OCI-LY1 (cell line): Measurements from ENCODE around the gene BLOC1S2.

ENCODE experiments used
- EZH2 ChIP-seq: fragments of 200-600 bp; sonication (generic), shearing (Covaris generic); IDR thresholded peaks from 2 replicates; pipeline ENCODE4 v1.8.0; 2017; ENCODE audit warnings: borderline replicate concordance, mixed run types, mild to moderate bottlenecking, antibody characterized with exemption, low read length, moderate library complexity, mixed read lengths
- TF ChIP-seq, protein P1 (sequence below): fragments of 200-600 bp; sonication (generic), shearing (Covaris generic); IDR thresholded peaks from 2 replicates; pipeline ENCODE4 v1.5.1; 2017; ENCODE audit warnings: mild to moderate bottlenecking, antibody characterized with exemption, low read length, moderate library complexity, mixed read lengths

DNA sequence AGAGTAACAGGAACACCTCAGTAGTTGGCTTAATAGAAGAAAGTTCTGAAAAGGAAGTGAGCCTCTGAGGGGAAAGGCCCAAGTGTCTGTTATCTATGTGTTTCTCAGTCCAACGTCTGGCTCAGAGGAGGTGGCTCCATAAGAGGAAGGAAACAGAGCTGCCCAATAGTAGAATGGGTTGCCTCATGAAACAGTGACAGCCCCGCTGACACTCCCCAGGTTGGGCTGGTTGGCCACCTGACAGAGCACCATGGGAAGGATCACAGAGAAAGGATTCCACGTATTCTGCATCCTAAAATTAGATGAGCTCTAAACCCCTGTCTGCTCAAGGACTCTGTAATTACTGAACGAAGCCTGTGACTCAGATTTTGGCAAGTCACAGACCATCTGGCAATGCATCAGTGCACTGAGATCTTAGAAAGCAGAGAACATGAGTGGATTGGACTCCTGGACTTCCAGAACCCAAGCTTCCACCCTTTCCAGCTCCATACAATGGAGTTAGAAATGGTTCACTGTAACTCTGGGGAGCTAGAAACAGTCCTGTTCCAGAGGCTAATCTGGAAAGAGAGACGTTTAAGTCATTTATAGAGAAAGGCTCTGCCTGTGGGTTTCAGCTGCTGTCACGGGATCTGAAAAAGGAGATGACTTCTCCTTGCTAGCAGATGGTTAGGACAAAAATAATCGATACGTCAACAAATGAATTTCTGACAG is 40.7 kb upstream of the BLOC1S2 start:
- TF ChIP-seq, protein P1, sequence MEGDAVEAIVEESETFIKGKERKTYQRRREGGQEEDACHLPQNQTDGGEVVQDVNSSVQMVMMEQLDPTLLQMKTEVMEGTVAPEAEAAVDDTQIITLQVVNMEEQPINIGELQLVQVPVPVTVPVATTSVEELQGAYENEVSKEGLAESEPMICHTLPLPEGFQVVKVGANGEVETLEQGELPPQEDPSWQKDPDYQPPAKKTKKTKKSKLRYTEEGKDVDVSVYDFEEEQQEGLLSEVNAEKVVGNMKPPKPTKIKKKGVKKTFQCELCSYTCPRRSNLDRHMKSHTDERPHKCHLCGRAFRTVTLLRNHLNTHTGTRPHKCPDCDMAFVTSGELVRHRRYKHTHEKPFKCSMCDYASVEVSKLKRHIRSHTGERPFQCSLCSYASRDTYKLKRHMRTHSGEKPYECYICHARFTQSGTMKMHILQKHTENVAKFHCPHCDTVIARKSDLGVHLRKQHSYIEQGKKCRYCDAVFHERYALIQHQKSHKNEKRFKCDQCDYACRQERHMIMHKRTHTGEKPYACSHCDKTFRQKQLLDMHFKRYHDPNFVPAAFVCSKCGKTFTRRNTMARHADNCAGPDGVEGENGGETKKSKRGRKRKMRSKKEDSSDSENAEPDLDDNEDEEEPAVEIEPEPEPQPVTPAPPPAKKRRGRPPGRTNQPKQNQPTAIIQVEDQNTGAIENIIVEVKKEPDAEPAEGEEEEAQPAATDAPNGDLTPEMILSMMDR: no peak
- no peak for TF ChIP-seq EZH2
